Spleen (tissue), 7 donors: ENCODE results near the gene PTGDR.

Source experiments
- POLR2A ChIP-seq, 3 donors: fragments of 450-650 bp; IDR thresholded peaks; one replicate each; pipeline ENCODE4 v1.5.1; 2017; ENCODE audit warnings: antibody characterized with exemption in 3 of 3, mild to moderate bottlenecking in 1 of 3
- TF ChIP-seq, protein P1 (sequence below), 11 experiments: fragments of 200-600 bp in 7 of 11; fragments of 450-650 bp in 4 of 11; sonication (generic) in 4 of 11; IDR thresholded peaks in 8 of 11; conservative IDR thresholded peaks in 3 of 11; 1 replicate in 7 of 11; 2 replicates in 4 of 11; pipeline versions ENCODE4 v1.4.0 to v1.8.0; 2016 to 2021; ENCODE audit warnings: antibody characterized with exemption in 11 of 11, inconsistent platforms in 4 of 11, mild to moderate bottlenecking in 1 of 11
- donor health status: DM: no; HTN: no; CAD: no; lungs with moderate emphysema.
- donor health status: DM: no; HTN: no; CAD: no.
- donor health status: DM: no; HTN: no; CAD: no.

DNA sequence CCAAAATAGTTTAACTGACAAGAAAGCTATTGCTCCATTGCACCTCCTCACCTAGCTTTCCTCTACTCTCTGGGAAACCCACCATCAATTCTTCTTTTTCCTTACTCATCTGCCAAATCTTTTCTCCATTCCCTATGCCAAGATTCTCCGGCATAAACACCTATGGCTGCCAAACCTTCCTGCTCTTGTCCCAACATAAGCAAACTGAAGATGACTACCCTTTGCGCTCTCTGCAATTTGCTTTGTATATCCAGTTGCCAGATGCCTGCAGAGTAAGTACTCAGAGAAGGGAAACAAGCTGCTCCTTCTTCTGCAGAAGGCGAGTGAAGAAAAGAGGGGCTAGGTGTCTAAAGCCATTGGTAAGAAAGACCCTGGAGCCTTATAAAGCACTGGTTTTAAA, 58.1 kb downstream of the PTGDR start:
- TF ChIP-seq, protein P1, sequence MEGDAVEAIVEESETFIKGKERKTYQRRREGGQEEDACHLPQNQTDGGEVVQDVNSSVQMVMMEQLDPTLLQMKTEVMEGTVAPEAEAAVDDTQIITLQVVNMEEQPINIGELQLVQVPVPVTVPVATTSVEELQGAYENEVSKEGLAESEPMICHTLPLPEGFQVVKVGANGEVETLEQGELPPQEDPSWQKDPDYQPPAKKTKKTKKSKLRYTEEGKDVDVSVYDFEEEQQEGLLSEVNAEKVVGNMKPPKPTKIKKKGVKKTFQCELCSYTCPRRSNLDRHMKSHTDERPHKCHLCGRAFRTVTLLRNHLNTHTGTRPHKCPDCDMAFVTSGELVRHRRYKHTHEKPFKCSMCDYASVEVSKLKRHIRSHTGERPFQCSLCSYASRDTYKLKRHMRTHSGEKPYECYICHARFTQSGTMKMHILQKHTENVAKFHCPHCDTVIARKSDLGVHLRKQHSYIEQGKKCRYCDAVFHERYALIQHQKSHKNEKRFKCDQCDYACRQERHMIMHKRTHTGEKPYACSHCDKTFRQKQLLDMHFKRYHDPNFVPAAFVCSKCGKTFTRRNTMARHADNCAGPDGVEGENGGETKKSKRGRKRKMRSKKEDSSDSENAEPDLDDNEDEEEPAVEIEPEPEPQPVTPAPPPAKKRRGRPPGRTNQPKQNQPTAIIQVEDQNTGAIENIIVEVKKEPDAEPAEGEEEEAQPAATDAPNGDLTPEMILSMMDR (IDR thresholded peaks at IDR 0.05 in 8 of 11, conservative IDR thresholded peaks at IDR 0.05 in 3 of 11): no peak
- no peak for TF ChIP-seq POLR2A (IDR thresholded peaks at IDR 0.05)
